BLaER1 treated with 17β-estradiol and CSF1 and Interleukin-3, amounts not matched to agents 10 nM and 100 nM (cell line): Measurements from ENCODE around the gene C1orf198.

Experiments used
- H3K27ac ChIP-seq, 11 experiments: shearing (Covaris generic); formaldehyde crosslinking; 2 replicates each; pipeline ENCODE4 v1.8.1; 2022
- H3K27me3 ChIP-seq, 11 experiments: shearing (Covaris generic); formaldehyde crosslinking; 2 replicates each; pipeline ENCODE4 v1.8.1; 2022
- H3K36me3 ChIP-seq, 11 experiments: shearing (Covaris generic); formaldehyde crosslinking; 2 replicates each; pipeline ENCODE4 v1.8.1; 2022
- H3K4me1 ChIP-seq, 10 experiments: shearing (Covaris generic); formaldehyde crosslinking; 2 replicates each; pipeline ENCODE4 v1.8.1; 2022
- H3K4me2 ChIP-seq, 11 experiments: shearing (Covaris generic); formaldehyde crosslinking; 2 replicates each; pipeline ENCODE4 v1.8.1; 2022
- H3K4me3 ChIP-seq, 10 experiments: shearing (Covaris generic); formaldehyde crosslinking; 2 replicates each; pipeline ENCODE4 v1.8.1; 2022
- H3K9ac ChIP-seq, 11 experiments: shearing (Covaris generic); formaldehyde crosslinking; 2 replicates each; pipeline ENCODE4 v1.8.1; 2022
- H3K9me3 ChIP-seq, 11 experiments: shearing (Covaris generic); formaldehyde crosslinking; replicated peaks in 1 of 11; 2 replicates each; pipeline ENCODE4 v1.8.1; 2022
- H4K20me1 ChIP-seq, 11 experiments: shearing (Covaris generic); formaldehyde crosslinking; 2 replicates each; pipeline ENCODE4 v1.8.1; 2022
- Cebpa-rat ChIP-seq, 11 experiments: shearing (Covaris generic); IDR thresholded peaks; 2 replicates each; pipeline ENCODE4 v1.8.1; 2022

Gene C1orf198

GRCh38 chr1:230877924-230878590 is 9.7 kb upstream of the C1orf198 start:
- no peaks in the 10 kb centered on the region for H3K9me3 ChIP-seq
- no peak overlapping the region for H3K4me2 ChIP-seq
- no peak overlapping the region for H3K4me3 ChIP-seq

GRCh38 chr1:230877146-230877923 is 9.0 kb upstream of the C1orf198 start:
- Histone ChIP-seq H4K20me1 (no peaks in the 10 kb centered on the region), H3K4me1 (no peaks in the 10 kb centered on the region), H3K4me3 (no peak overlapping the region), H3K4me2 (no peak overlapping the region), H3K27me3 (no peaks in the 10 kb centered on the region), H3K36me3 (no peaks in the 10 kb centered on the region), H3K9me3 (no peaks in the 10 kb centered on the region), H3K27ac (no peak overlapping the region), H3K9ac (no peak overlapping the region)
- no peak for TF ChIP-seq Cebpa-rat (IDR thresholded peaks at IDR 0.05)

More at GRCh38 chr1:230877924-230878590, 9.7 kb upstream of the C1orf198 start:
- H3K36me3 ChIP-seq: no peaks in the 10 kb centered on the region
- H3K9ac ChIP-seq: no peak overlapping the region
- no peak for TF ChIP-seq Cebpa-rat (IDR thresholded peaks at IDR 0.05)
- no peak overlapping the region for H3K27ac ChIP-seq
- no peaks in the 10 kb centered on the region for H3K27me3 ChIP-seq
- H3K4me1 ChIP-seq: no peaks in the 10 kb centered on the region
- no peaks in the 10 kb centered on the region for H4K20me1 ChIP-seq

- no peak for TF ChIP-seq Cebpa-rat (IDR thresholded peaks at IDR 0.05)
Measured at GRCh38 chr1:230876660-230877059, 8.3 kb upstream of the C1orf198 start.

DNA sequence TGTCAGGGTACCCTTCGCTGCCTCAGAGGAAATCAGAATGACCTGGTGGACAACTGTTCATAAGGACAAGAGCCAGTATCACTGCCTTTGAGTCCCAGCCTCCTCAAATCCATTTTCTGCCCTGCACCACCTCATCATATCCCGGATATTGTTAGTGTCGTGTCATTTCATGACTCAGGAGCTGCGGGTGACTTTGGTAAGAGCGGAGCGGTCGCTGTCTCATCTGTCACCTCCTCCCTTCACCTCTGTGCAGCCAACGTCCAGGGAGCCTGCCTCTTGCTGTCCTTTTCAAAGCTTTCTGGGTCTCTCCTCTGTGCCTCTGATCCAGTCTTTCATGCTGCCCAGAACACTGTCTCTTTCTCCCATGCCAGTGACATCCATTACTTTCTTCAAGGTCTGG is 7.0 kb upstream of the C1orf198 start:
- no peak overlapping the region for H3K4me2 ChIP-seq

More at GRCh38 chr1:230876660-230877059, 8.3 kb upstream of the C1orf198 start:
- H3K9ac ChIP-seq: no peak overlapping the region
- no peak overlapping the region for H3K4me2 ChIP-seq
- H3K36me3 ChIP-seq: no peaks in the 10 kb centered on the region
- no peak overlapping the region for H3K4me3 ChIP-seq
- H3K4me1 ChIP-seq: no peaks in the 10 kb centered on the region
- H4K20me1 ChIP-seq: no peaks in the 10 kb centered on the region
- no peaks in the 10 kb centered on the region for H3K27me3 ChIP-seq
- no peaks in the 10 kb centered on the region for H3K9me3 ChIP-seq
- no peak overlapping the region for H3K27ac ChIP-seq

GRCh38 chr1:230870916-230871315 is 2.6 kb upstream of the C1orf198 start:
- H3K4me3 ChIP-seq: no peak overlapping the region
- H3K27ac ChIP-seq: no peak overlapping the region
- H3K27me3 ChIP-seq: peaks cover 5 to 21% (median 9%) of the 10 kb centered on the region in 11 experiments; a peak in 17 of 22 replicates
- H4K20me1 ChIP-seq: peaks cover 0 to 17% (median 0%) of the 10 kb centered on the region in 11 experiments; a peak in 3 of 22 replicates
- no peaks in the 10 kb centered on the region for H3K36me3 ChIP-seq
- no peak overlapping the region for H3K4me2 ChIP-seq
- no peak overlapping the region for H3K9ac ChIP-seq
- peaks cover 10 to 25% (median 23%) of the 10 kb centered on the region in 10 experiments for H3K4me1 ChIP-seq
- no peak for TF ChIP-seq Cebpa-rat (IDR thresholded peaks at IDR 0.05)
- H3K9me3 ChIP-seq: no peaks in the 10 kb centered on the region

More for the DNA sequence above, 7.0 kb upstream of the C1orf198 start:
- Histone ChIP-seq H3K36me3 (no peaks in the 10 kb centered on the region), H3K4me1 (no peaks in the 10 kb centered on the region), H3K9me3 (no peaks in the 10 kb centered on the region), H3K9ac (no peak overlapping the region), H3K27ac (no peak overlapping the region), H3K27me3 (no peaks in the 10 kb centered on the region), H3K4me3 (no peak overlapping the region), H4K20me1 (no peaks in the 10 kb centered on the region)
- TF ChIP-seq Cebpa-rat (IDR thresholded peaks at IDR 0.05): no peak

DNA sequence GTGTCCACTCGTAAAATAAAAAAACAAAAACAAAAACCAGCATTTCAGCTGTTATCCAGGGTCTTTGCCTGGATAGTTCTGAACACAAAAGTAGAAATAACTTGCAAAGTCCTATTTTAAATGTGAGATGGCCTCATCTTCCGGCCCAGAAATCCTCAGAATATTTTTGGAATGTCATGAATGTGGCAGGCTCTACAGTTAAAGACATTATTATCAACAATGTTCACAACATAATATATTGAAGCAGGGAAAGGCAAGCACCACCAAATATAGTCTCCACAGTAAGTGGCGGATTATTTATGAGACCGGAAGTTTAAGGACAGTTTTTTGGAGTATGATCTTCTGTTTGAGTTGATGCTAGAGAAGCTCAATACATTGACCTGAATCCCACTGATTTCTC is 1.2 kb upstream of the C1orf198 start:
- no peak overlapping the region for H3K9ac ChIP-seq
- H4K20me1 ChIP-seq: peaks cover 0 to 30% (median 0%) of the 10 kb centered on the region in 11 experiments; a peak in 3 of 22 replicates
- peak overlapping the region in 4 of 11 experiments; percentile 87 to 95 (median 88); a peak in 6 of 22 replicates for H3K4me2 ChIP-seq
- TF ChIP-seq Cebpa-rat (IDR thresholded peaks at IDR 0.05): no peak
- H3K4me3 ChIP-seq: no peak overlapping the region; a peak in 1 of 20 replicates
- H3K9me3 ChIP-seq: no peaks in the 10 kb centered on the region
- H3K36me3 ChIP-seq: no peaks in the 10 kb centered on the region
- H3K27ac ChIP-seq: no peak overlapping the region
- peaks cover 5 to 21% (median 9%) of the 10 kb centered on the region in 11 experiments; a peak in 17 of 22 replicates for H3K27me3 ChIP-seq
- peaks cover 10 to 28% (median 25%) of the 10 kb centered on the region in 10 experiments for H3K4me1 ChIP-seq

- TF ChIP-seq Cebpa-rat (IDR thresholded peaks at IDR 0.05): no peak
- Histone ChIP-seq H3K27me3 (peaks cover 5 to 21% (median 9%) of the 10 kb centered on the region in 11 experiments; a peak in 17 of 22 replicates), H3K9me3 (no peaks in the 10 kb centered on the region), H3K36me3 (no peaks in the 10 kb centered on the region), H3K4me3 (peak overlapping the region; percentile 79 to 97 (median 92)), H3K4me1 (peaks cover 10 to 34% (median 28%) of the 10 kb centered on the region in 10 experiments), H3K27ac (peak overlapping the region in 10 of 11 experiments; percentile 45 to 74 (median 66); a peak in 20 of 22 replicates), H4K20me1 (peaks cover 0 to 30% (median 0%) of the 10 kb centered on the region in 11 experiments; a peak in 3 of 22 replicates), H3K9ac (peak overlapping the region; percentile 65 to 92 (median 75)), H3K4me2 (peak overlapping the region; percentile 81 to 95 (median 87))
Measured at GRCh38 chr1:230868736-230869385, 540 bp upstream of the C1orf198 start.

DNA sequence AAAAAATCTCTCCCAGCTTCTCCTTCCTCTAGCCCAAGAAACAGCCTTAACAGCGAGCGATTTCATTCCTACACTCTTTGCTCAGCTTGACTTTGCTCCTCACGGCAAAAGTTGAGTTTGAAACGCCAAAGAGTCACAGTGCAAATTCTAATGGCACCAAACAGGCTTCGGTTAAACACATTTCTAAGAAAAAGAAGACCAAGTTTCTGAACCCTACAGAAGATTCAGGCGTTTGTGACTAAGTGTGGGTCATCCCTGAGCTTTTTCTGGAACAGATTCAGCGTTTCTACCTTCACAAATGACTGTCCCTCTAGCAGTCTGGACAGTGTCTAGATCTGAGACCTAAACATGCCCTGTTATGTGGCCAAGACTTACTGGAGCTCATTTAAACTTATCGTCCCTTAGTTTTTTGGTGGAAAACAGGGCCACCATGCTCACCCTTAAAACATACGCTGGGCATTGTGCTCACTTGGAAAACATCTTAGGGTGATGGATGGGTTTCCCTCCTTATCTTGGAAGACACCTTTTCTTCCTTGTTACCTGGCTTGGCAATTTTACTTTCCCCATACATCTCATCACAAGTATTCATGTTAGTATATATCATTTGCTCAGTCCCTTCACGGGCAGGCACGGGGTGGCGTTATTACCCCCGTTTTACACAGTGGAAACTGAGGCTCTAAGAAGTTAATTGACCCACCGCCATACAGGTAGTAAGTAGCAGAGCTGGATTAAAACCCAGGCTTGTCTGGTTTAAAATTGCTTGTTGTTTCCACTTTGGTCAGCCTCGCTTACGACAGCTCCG is 1.0 kb downstream of the C1orf198 start:
- TF ChIP-seq Cebpa-rat (IDR thresholded peaks at IDR 0.05): no peak
- peak overlapping the region; percentile 80 to 92 (median 86) for H3K9ac ChIP-seq

More for the DNA sequence above, 1.0 kb downstream of the C1orf198 start:
- H3K4me2 ChIP-seq: peak overlapping the region; percentile 82 to 95 (median 93)
- peaks cover 5 to 21% (median 9%) of the 10 kb centered on the region in 11 experiments; a peak in 17 of 22 replicates for H3K27me3 ChIP-seq
- peaks cover 22 to 48% (median 40%) of the 10 kb centered on the region in 10 experiments for H3K4me1 ChIP-seq
- no peaks in the 10 kb centered on the region for H3K9me3 ChIP-seq
- peak overlapping the region; percentile 79 to 97 (median 92) for H3K4me3 ChIP-seq
- H3K36me3 ChIP-seq: no peaks in the 10 kb centered on the region
- H4K20me1 ChIP-seq: peaks cover 0 to 30% (median 0%) of the 10 kb centered on the region in 11 experiments; a peak in 3 of 22 replicates
- H3K27ac ChIP-seq: peak overlapping the region in 5 of 11 experiments; percentile 65 to 79 (median 71); a peak in 8 of 22 replicates
